HepG2 (cell line): ENCODE data around the gene CD4. TPM values are rescaled to one million over a fixed set of nuclear protein-coding genes. Genes with fewer than 3 reads are reported as not detected.

Source experiments
- ARID2 ChIP-seq: sonication (generic); formaldehyde crosslinking; IDR thresholded peaks from 2 replicates; pipeline ENCODE4 v1.8.1; 2022; ENCODE audit warnings: mild to moderate bottlenecking, missing genetic modification reagents, borderline replicate concordance
- CBFB ChIP-seq: sonication (generic); formaldehyde crosslinking; IDR thresholded peaks from 2 replicates; pipeline ENCODE4 v1.4.0; 2020; ENCODE audit warnings: missing genetic modification reagents
- DPF2 ChIP-seq: sonication (generic); formaldehyde crosslinking; IDR thresholded peaks from 2 replicates; pipeline ENCODE4 v1.4.0; 2020; ENCODE audit warnings: mild to moderate bottlenecking, low read depth, missing genetic modification reagents, borderline replicate concordance
- EEA1 ChIP-seq: sonication (generic); formaldehyde crosslinking; IDR thresholded peaks from 2 replicates; pipeline ENCODE4 v1.5.1; 2020; ENCODE audit warnings: mild to moderate bottlenecking, missing genetic modification reagents, borderline replicate concordance
- ERF ChIP-seq: IDR thresholded peaks from 2 replicates; pipeline ENCODE4 v1.6.1; 2018; ENCODE audit warnings: missing biosample characterization, missing genetic modification reagents
- ESRRA ChIP-seq: sonication (generic); formaldehyde crosslinking; IDR thresholded peaks from 2 replicates; pipeline ENCODE4 v1.5.1; 2020; ENCODE audit warnings: mild to moderate bottlenecking, low read depth, missing genetic modification reagents
- FOXJ3 ChIP-seq: sonication (generic); formaldehyde crosslinking; IDR thresholded peaks from 2 replicates; pipeline ENCODE4 v1.4.0; 2020; ENCODE audit warnings: missing genetic modification reagents, mild to moderate bottlenecking, borderline replicate concordance
- MAZ ChIP-seq, 2 experiments: sonication (generic) in 1 of 2; formaldehyde crosslinking in 1 of 2; IDR thresholded peaks; 2 replicates each; pipeline versions ENCODE4 v1.5.0 to v1.6.1; 2012 to 2020; ENCODE audit warnings: low read depth in 2 of 2, mild to moderate bottlenecking in 2 of 2, borderline replicate concordance in 1 of 2, improper control_type of control experiment in 1 of 2, low read length in 1 of 2, missing genetic modification reagents in 1 of 2, moderate library complexity in 1 of 2
- MBD4 ChIP-seq: IDR thresholded peaks from 2 replicates; pipeline ENCODE4 v1.6.1; 2012; ENCODE audit warnings: low read length, inconsistent platforms, borderline replicate concordance
- NCOR1 ChIP-seq: fragments of 200-600 bp; sonication (generic); IDR thresholded peaks from 2 replicates; pipeline ENCODE4 v1.7.0; 2017; ENCODE audit warnings: antibody characterized with exemption, low read length, borderline replicate concordance
- RBM39 ChIP-seq: fragments of 200-400 bp; formaldehyde crosslinking; IDR thresholded peaks from one replicate; pipeline ENCODE4 v1.6.1; 2018; ENCODE audit warnings: antibody characterized with exemption, mild to moderate bottlenecking, low read depth, low read length; ENCODE audit not compliant: poor library complexity, severe bottlenecking
- SALL1 ChIP-seq: sonication (generic); formaldehyde crosslinking; IDR thresholded peaks from 2 replicates; pipeline ENCODE4 v1.8.0; 2022; ENCODE audit warnings: mild to moderate bottlenecking, missing genetic modification reagents
- TBP ChIP-seq: sonication (generic); formaldehyde crosslinking; IDR thresholded peaks from 2 replicates; pipeline ENCODE4 v1.5.0; 2020; ENCODE audit warnings: missing genetic modification reagents
- ZMYM4 ChIP-seq: sonication (generic); formaldehyde crosslinking; IDR thresholded peaks from 2 replicates; pipeline ENCODE4 v1.8.1; 2023; ENCODE audit warnings: mild to moderate bottlenecking, missing genetic modification reagents
- ZNF30 ChIP-seq: sonication (generic); formaldehyde crosslinking; IDR thresholded peaks from 2 replicates; pipeline ENCODE4 v1.5.0; 2020; ENCODE audit warnings: mild to moderate bottlenecking, missing genetic modification reagents
- ZNF432 ChIP-seq: sonication (generic); formaldehyde crosslinking; IDR thresholded peaks from 2 replicates; pipeline ENCODE4 v1.5.0; 2020; ENCODE audit warnings: missing genetic modification reagents, mild to moderate bottlenecking, borderline replicate concordance
- ZNF572 ChIP-seq: sonication (generic); formaldehyde crosslinking; IDR thresholded peaks from 2 replicates; pipeline ENCODE4 v1.5.1; 2020; ENCODE audit warnings: mild to moderate bottlenecking, missing genetic modification reagents
- ZSCAN21 ChIP-seq: sonication (generic); formaldehyde crosslinking; IDR thresholded peaks from 2 replicates; pipeline ENCODE4 v1.8.0; 2022; ENCODE audit warnings: mild to moderate bottlenecking, missing genetic modification reagents, moderate library complexity, borderline replicate concordance
- polyA plus RNA-seq, 8 experiments: library from polyadenylated mRNA; depleted of rRNA in 3 of 8; stranded (reverse) in 7 of 8; unstranded in 1 of 8; fragments of >200 nt; fragmentation: Illumina TruSeq in 4 of 8; extraction: Trizol in 4 of 8; gene quantifications; 2 replicates each; pipeline versions ENCODE4 v1.2.1 to v1.2.3, GENCODE V29; 2011 to 2016; ENCODE audit warnings: low read depth in 4 of 8, missing spikeins in 1 of 8, mixed read lengths in 1 of 8; ENCODE audit not compliant: insufficient read depth in 1 of 8
- total RNA-seq, 5 experiments: library from RNA; depleted of rRNA; stranded (reverse); fragments of >200 nt; fragmentation: Illumina TruSeq; extraction: Trizol; gene quantifications; 2 replicates each; pipeline ENCODE4 v1.2.3, GENCODE V29; 2016; ENCODE audit warnings: low read depth in 1 of 5
- TF ChIP-seq, protein P1 (sequence below): IDR thresholded peaks from 2 replicates; pipeline ENCODE4 v1.6.1; 2016; ENCODE audit warnings: missing compliant biosample characterization, missing genetic modification reagents, borderline replicate concordance
- TF ChIP-seq, protein P2 (sequence below): IDR thresholded peaks from 2 replicates; pipeline ENCODE4 v1.6.1; 2012; ENCODE audit warnings: inconsistent platforms
- TF ChIP-seq, protein P3 (sequence below): sonication (generic); formaldehyde crosslinking; IDR thresholded peaks from 2 replicates; pipeline ENCODE4; 2020; ENCODE audit warnings: missing genetic modification reagents, mild to moderate bottlenecking, borderline replicate concordance
- TF ChIP-seq, protein P4 (sequence below): sonication (generic); formaldehyde crosslinking; IDR thresholded peaks from 2 replicates; pipeline ENCODE4 v1.8.0; 2022; ENCODE audit warnings: missing genetic modification reagents, mild to moderate bottlenecking, borderline replicate concordance

CD4 gene
- total and polyA plus RNA-seq, 2 of the 13 experiments (the other 11 are each of a cell fraction or from before 2014, with no cell fraction given) = 0.07 to 0.95 TPM

DNA sequence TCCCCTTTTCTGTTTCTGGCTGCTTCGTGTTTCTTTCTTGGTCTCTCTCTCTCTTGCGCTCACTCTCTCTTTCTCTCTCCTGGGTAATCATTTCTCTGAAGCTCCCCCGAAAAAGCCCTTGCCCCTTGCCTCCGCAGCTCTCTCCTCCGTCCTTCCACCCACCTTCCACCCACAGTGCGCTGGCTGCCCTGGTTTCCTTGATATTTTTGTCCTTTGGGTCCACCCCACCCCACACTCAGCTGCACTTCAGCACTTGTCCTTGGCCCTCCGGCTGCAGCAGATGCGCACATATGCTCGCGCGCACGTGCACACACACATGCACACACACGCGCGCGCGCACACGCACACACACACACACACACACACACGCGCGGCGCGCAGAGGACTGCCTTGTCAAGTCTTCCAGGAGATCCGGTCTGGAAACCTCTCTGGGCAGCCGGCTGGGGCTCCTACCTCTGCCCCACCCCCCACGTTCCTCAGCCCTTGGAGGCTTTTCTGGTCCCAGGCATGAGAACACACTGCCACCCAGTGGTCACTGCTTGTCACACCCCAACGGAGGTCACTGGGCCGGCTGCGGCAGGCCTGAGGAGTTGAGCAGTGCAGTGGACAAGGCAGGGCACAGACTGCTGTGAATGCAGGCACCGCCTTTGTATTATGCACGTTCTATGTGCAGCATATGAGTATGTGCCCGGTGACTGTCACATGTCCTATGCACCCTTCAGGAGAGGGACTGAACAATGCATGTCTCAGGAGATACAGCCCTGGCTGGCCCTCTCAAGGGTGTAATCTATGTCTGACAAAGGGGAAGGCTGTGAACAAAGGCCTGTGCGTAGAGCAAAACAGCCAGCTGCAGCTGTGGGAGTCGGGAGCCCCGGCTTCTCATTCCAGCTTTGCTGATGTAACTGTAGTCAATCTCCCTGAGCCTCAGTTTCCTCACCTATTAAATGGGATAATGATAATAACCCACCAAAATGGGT is 10.5 kb upstream of the CD4 start (continued):
- peak; percentile 43; the same call in 1 of the 2 replicates for TF ChIP-seq MAZ (IDR thresholded peaks at IDR 0.05; ENCODE audit: borderline replicate concordance, low read depth, low read length)
- TF ChIP-seq MAZ (CRISPR knock-in tag; IDR thresholded peaks at IDR 0.05; ENCODE audit: low read depth) = no peak
- no peak for TF ChIP-seq DPF2 (CRISPR knock-in tag)
- TF ChIP-seq FOXJ3 (CRISPR knock-in tag) = no peak
- 0 out of 2 replicates have a peak, but pooled peaks have one; percentile 25 for TF ChIP-seq NCOR1
- TF ChIP-seq, protein P1, sequence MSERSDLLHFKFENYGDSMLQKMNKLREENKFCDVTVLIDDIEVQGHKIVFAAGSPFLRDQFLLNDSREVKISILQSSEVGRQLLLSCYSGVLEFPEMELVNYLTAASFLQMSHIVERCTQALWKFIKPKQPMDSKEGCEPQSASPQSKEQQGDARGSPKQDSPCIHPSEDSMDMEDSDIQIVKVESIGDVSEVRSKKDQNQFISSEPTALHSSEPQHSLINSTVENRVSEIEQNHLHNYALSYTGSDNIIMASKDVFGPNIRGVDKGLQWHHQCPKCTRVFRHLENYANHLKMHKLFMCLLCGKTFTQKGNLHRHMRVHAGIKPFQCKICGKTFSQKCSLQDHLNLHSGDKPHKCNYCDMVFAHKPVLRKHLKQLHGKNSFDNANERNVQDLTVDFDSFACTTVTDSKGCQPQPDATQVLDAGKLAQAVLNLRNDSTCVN (CRISPR knock-in tag) = 0 out of 2 replicates have a peak, but pooled peaks have one; percentile 58
- no peak for TF ChIP-seq TBP
- TF ChIP-seq ARID2 (CRISPR knock-in tag) = no peak
- TF ChIP-seq ESRRA (CRISPR knock-in tag) = peak; percentile 62; the same call in 1 of the 2 replicates
- peak; percentile 52 for TF ChIP-seq RBM39
- TF ChIP-seq ZNF432 (CRISPR knock-in tag) = no peak
- TF ChIP-seq CBFB (CRISPR knock-in tag) = peak; percentile 73
- TF ChIP-seq ZNF572 (CRISPR knock-in tag) = peak; percentile 64; the same call in 1 of the 2 replicates
- no peak; the same call in 1 of the 2 replicates for TF ChIP-seq ZNF30 (CRISPR knock-in tag)
- TF ChIP-seq, protein P2, sequence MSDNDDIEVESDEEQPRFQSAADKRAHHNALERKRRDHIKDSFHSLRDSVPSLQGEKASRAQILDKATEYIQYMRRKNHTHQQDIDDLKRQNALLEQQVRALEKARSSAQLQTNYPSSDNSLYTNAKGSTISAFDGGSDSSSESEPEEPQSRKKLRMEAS = peak; percentile 86
- no peak for TF ChIP-seq EEA1
- TF ChIP-seq, protein P3, sequence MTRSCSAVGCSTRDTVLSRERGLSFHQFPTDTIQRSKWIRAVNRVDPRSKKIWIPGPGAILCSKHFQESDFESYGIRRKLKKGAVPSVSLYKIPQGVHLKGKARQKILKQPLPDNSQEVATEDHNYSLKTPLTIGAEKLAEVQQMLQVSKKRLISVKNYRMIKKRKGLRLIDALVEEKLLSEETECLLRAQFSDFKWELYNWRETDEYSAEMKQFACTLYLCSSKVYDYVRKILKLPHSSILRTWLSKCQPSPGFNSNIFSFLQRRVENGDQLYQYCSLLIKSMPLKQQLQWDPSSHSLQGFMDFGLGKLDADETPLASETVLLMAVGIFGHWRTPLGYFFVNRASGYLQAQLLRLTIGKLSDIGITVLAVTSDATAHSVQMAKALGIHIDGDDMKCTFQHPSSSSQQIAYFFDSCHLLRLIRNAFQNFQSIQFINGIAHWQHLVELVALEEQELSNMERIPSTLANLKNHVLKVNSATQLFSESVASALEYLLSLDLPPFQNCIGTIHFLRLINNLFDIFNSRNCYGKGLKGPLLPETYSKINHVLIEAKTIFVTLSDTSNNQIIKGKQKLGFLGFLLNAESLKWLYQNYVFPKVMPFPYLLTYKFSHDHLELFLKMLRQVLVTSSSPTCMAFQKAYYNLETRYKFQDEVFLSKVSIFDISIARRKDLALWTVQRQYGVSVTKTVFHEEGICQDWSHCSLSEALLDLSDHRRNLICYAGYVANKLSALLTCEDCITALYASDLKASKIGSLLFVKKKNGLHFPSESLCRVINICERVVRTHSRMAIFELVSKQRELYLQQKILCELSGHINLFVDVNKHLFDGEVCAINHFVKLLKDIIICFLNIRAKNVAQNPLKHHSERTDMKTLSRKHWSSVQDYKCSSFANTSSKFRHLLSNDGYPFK (CRISPR knock-in tag) = peak; percentile 55; the same call in 1 of the 2 replicates
- TF ChIP-seq SALL1 = peak; percentile 83
- TF ChIP-seq ERF (CRISPR knock-in tag) = peak; percentile 79; the same call in 1 of the 2 replicates
- TF ChIP-seq ZMYM4 (CRISPR knock-in tag) = peak; percentile 52
- TF ChIP-seq, protein P4, sequence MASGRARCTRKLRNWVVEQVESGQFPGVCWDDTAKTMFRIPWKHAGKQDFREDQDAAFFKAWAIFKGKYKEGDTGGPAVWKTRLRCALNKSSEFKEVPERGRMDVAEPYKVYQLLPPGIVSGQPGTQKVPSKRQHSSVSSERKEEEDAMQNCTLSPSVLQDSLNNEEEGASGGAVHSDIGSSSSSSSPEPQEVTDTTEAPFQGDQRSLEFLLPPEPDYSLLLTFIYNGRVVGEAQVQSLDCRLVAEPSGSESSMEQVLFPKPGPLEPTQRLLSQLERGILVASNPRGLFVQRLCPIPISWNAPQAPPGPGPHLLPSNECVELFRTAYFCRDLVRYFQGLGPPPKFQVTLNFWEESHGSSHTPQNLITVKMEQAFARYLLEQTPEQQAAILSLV (CRISPR knock-in tag) = peak; percentile 93
- TF ChIP-seq MBD4 = no peak
- no peak; the same call in 1 of the 2 replicates for TF ChIP-seq ZSCAN21 (CRISPR knock-in tag)
